DOHH2 (cell line): ENCODE measurements around the gene CARD10.
A peak's percentile ranks its signal among the peaks of the same experiment; 100 is the strongest.

ENCODE experiments used
- H3F3A ChIP-seq: fragments of 200-600 bp; sonication (generic), shearing (Covaris generic); 2 replicates; pipeline ENCODE4 v1.6.0; 2016; ENCODE audit warnings: antibody characterized with exemption, mild to moderate bottlenecking; ENCODE audit not compliant: control insufficient read depth, insufficient read depth
- H3K27ac ChIP-seq: fragments of 200-600 bp; sonication (generic); 2 replicates; pipeline ENCODE4 v1.5.1; 2014; ENCODE audit warnings: low read depth, mild to moderate bottlenecking, low read length, moderate library complexity
- H3K27me3 ChIP-seq: fragments of 200-600 bp; sonication (generic); 2 replicates; pipeline ENCODE4 v1.6.1; 2014; ENCODE audit warnings: mild to moderate bottlenecking, low read length, mixed read lengths; ENCODE audit not compliant: control insufficient read depth
- H3K36me3 ChIP-seq: fragments of 200-600 bp; sonication (generic); 2 replicates; pipeline ENCODE4 v1.6.1; 2014; ENCODE audit warnings: mild to moderate bottlenecking, low read length, moderate library complexity, mixed read lengths; ENCODE audit not compliant: control insufficient read depth
- H3K4me1 ChIP-seq: fragments of 200-600 bp; sonication (generic); 2 replicates; pipeline ENCODE4 v1.6.1; 2014; ENCODE audit warnings: mild to moderate bottlenecking, low read length, mixed read lengths; ENCODE audit not compliant: control insufficient read depth
- H3K4me2 ChIP-seq: fragments of 200-600 bp; sonication (generic); 2 replicates; pipeline ENCODE4 v1.6.0; 2014; ENCODE audit warnings: mild to moderate bottlenecking, low read length, moderate library complexity
- H3K4me3 ChIP-seq: fragments of 200-600 bp; sonication (generic); 2 replicates; pipeline ENCODE4 v1.5.1; 2014; ENCODE audit warnings: mild to moderate bottlenecking, low read length, mixed read lengths
- H3K79me2 ChIP-seq: fragments of 200-600 bp; sonication (generic); 2 replicates; pipeline ENCODE4 v1.6.1; 2014; ENCODE audit warnings: mild to moderate bottlenecking, low read length, mixed read lengths; ENCODE audit not compliant: control insufficient read depth
- H3K9me2 ChIP-seq: fragments of 200-600 bp; sonication (generic); replicated peaks from 2 replicates; pipeline ENCODE4 v1.6.1; 2014; ENCODE audit warnings: mild to moderate bottlenecking, low read length, mixed read lengths; ENCODE audit not compliant: control insufficient read depth
- H3K9me3 ChIP-seq: fragments of 200-600 bp; sonication (generic); 2 replicates; pipeline ENCODE4 v1.6.1; 2014; ENCODE audit warnings: antibody characterized with exemption, low read length, mixed read lengths; ENCODE audit not compliant: control insufficient read depth, insufficient read depth
- H4K20me1 ChIP-seq: fragments of 200-600 bp; sonication (generic); 2 replicates; pipeline ENCODE4 v1.6.0; 2014; ENCODE audit warnings: low read depth, mild to moderate bottlenecking, antibody characterized with exemption, low read length, moderate library complexity; ENCODE audit not compliant: control insufficient read depth, insufficient read depth
- EZH2phosphoT487 ChIP-seq: fragments of 200-600 bp; sonication (generic); IDR thresholded peaks from 2 replicates; pipeline ENCODE4 v1.6.1; 2017; ENCODE audit warnings: borderline replicate concordance, mild to moderate bottlenecking, antibody characterized with exemption, low read length, moderate library complexity, mixed read lengths
- TF ChIP-seq, protein P1 (sequence below): fragments of 200-600 bp; sonication (generic); IDR thresholded peaks from one replicate; pipeline ENCODE4 v1.5.1; 2014; ENCODE audit warnings: antibody characterized with exemption, mild to moderate bottlenecking, low read depth, low read length; ENCODE audit not compliant: poor library complexity, severe bottlenecking

The CARD10 gene

GRCh38 chr22:37474447-37475090 lies 44.6 kb downstream of the CARD10 start:
- H3F3A ChIP-seq = peaks cover 27% of the 10 kb centered on the region
- H3K27ac ChIP-seq = peak overlapping the region; percentile 94
- H3K36me3 ChIP-seq = peaks cover 95% of the 10 kb centered on the region
- no peak for TF ChIP-seq EZH2phosphoT487
- TF ChIP-seq, protein P1, sequence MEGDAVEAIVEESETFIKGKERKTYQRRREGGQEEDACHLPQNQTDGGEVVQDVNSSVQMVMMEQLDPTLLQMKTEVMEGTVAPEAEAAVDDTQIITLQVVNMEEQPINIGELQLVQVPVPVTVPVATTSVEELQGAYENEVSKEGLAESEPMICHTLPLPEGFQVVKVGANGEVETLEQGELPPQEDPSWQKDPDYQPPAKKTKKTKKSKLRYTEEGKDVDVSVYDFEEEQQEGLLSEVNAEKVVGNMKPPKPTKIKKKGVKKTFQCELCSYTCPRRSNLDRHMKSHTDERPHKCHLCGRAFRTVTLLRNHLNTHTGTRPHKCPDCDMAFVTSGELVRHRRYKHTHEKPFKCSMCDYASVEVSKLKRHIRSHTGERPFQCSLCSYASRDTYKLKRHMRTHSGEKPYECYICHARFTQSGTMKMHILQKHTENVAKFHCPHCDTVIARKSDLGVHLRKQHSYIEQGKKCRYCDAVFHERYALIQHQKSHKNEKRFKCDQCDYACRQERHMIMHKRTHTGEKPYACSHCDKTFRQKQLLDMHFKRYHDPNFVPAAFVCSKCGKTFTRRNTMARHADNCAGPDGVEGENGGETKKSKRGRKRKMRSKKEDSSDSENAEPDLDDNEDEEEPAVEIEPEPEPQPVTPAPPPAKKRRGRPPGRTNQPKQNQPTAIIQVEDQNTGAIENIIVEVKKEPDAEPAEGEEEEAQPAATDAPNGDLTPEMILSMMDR = no peak
- peaks cover 64% of the 10 kb centered on the region for H3K79me2 ChIP-seq
- no peaks in the 10 kb centered on the region for H3K27me3 ChIP-seq
- H4K20me1 ChIP-seq = peaks cover 6% of the 10 kb centered on the region; the same call in 1 of the 2 replicates
- no peaks in the 10 kb centered on the region for H3K9me3 ChIP-seq
- no peak overlapping the region; the same call in 1 of the 2 replicates for H3K4me2 ChIP-seq
- H3K9me2 ChIP-seq = no peaks in the 10 kb centered on the region
- H3K4me1 ChIP-seq = peaks cover 87% of the 10 kb centered on the region
- H3K4me3 ChIP-seq = no peak overlapping the region

DNA sequence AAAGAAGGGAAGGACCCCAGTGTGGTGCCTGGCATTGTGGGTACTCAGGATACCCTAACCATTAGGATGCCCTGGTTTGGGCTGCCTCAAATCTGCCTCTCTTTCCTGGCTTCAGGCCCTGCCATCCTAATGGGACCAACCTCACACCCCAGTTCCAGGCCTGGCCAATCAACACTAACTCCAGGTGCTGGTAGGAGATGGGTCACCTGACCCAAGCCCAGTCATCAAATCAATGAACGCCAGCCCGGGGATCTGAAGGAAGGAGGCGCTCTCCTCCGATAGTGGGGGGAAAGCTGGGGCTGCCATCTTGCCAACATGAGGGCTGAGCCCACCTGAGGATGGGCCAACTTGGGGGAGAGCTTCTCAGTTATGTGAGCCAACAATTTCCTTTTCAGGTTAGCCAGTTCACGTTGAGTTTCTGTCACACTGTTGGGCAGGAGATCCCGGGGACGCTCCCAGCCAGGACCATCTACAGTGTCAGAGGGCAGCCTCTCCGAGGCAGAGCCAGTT lies 45.7 kb downstream of the CARD10 start:
- Histone ChIP-seq H3K9me3 (no peaks in the 10 kb centered on the region), H4K20me1 (peaks cover 6% of the 10 kb centered on the region; the same call in 1 of the 2 replicates), H3K9me2 (no peaks in the 10 kb centered on the region), H3K4me1 (peaks cover 77% of the 10 kb centered on the region), H3K27me3 (no peaks in the 10 kb centered on the region), H3F3A (peaks cover 24% of the 10 kb centered on the region), H3K4me3 (no peak overlapping the region), H3K27ac (peak overlapping the region; percentile 94), H3K79me2 (peaks cover 56% of the 10 kb centered on the region), H3K4me2 (0 out of 2 replicates have a peak overlapping the region, but pooled peaks have one; percentile 7), H3K36me3 (peaks cover 95% of the 10 kb centered on the region)
- no peak for TF ChIP-seq EZH2phosphoT487
- TF ChIP-seq, protein P1 = no peak

GRCh38 chr22:37472418-37473006 lies 46.7 kb downstream of the CARD10 start:
- TF ChIP-seq, protein P1 = peak; percentile 90
- TF ChIP-seq EZH2phosphoT487 = no peak
- Histone ChIP-seq H3K36me3 (peaks cover 94% of the 10 kb centered on the region), H4K20me1 (peaks cover 6% of the 10 kb centered on the region; the same call in 1 of the 2 replicates)

More at GRCh38 chr22:37472418-37473006, 46.7 kb downstream of the CARD10 start:
- Histone ChIP-seq H3K4me1 (peaks cover 67% of the 10 kb centered on the region), H3F3A (peaks cover 17% of the 10 kb centered on the region), H3K79me2 (peaks cover 48% of the 10 kb centered on the region), H3K27me3 (no peaks in the 10 kb centered on the region), H3K9me2 (no peaks in the 10 kb centered on the region), H3K9me3 (no peaks in the 10 kb centered on the region), H3K4me3 (no peak overlapping the region), H3K4me2 (peak overlapping the region; percentile 31; the same call in 1 of the 2 replicates), H3K27ac (peak overlapping the region; percentile 53)
